Stimulated activated CD8-positive, alpha-beta memory T cell treated with anti-CD3 and anti-CD28 coated beads, Interleukin-15, amount 100 ng/mL, for 1 hour (primary cell): ENCODE measurements around the gene SELENOH.

Experiments used
- DNase-seq: peaks from one replicate; pipeline ENCODE4 v3.0.0-alpha.2; 2020; ENCODE audit warnings: low read depth

SELENOH gene

GRCh38 chr11:57781529-57781943 lies 40.2 kb downstream of the SELENOH start:
- no peak for DNase-seq

GRCh38 chr11:57785072-57785471 lies 43.8 kb downstream of the SELENOH start:
- no peak for DNase-seq

GRCh38 chr11:57786436-57786835 lies 45.1 kb downstream of the SELENOH start:
- no peak for DNase-seq

GRCh38 chr11:57787006-57787604 lies 45.8 kb downstream of the SELENOH start:
- no peak for DNase-seq

- no peak for DNase-seq
Observed at GRCh38 chr11:57787920-57788702, 46.8 kb downstream of the SELENOH start.

GRCh38 chr11:57788703-57789088 lies 47.4 kb downstream of the SELENOH start:
- DNase-seq = no peak

- DNase-seq = no peak
Observed at GRCh38 chr11:57791321-57792059, 50.2 kb downstream of the SELENOH start.

GRCh38 chr11:57792060-57792541 lies 50.8 kb downstream of the SELENOH start:
- DNase-seq = peak; percentile 57

GRCh38 chr11:57792870-57793269 lies 51.6 kb downstream of the SELENOH start:
- no peak for DNase-seq
